ENCODE measurements around the gene CETP. TPM values are rescaled to one million over a fixed set of nuclear protein-coding genes. Genes with fewer than 3 reads are reported as not detected.
"Not testable (repeated sequence)": the region's sequence is repeated elsewhere in the genome, so short reads cannot be mapped to it uniquely, and the experiment has no call there.

The CETP gene
- total and polyA plus RNA-seq, 2 donors, result 1.8 to 2.0 TPM

DNA sequence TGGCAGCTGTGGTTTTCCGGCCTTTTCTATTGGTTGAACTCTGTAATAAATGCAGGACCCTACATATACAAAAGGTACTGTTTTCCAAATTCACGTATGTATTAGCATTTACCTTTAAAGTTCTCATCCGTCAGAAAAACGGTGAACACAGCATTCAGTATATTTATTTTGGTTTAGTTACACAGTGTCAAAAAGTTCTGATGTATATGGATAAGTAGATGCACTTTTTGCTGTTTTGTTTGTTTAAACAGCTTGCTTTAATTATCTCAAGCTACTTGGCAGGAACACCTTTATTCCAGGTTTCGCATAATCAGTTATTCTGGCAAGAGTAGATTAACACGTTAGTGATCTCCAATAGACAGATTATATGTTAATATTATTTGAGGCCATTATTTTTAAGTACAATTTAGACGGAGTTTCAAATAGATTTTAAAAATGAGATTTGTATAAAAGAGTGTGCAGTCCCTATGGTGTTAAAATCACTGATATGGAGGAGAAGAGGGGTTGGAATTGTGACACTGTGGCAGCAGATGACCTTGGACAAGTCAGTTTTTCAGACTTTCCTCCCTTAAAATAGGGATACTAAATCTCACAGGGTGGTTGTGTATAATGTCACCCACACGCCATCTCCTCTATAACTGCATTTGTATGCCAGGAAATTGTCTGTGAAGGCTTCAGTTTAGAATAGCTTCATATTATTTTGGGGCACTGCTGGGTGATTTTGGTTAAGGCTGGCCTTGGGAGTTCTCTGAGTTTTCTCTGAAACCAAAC, 27.7 kb upstream of the CETP start:
- Histone ChIP-seq H3K9me3 (ENCODE audit: control insufficient read depth in 2 of 2, insufficient read depth in 1 of 2, low read length in 1 of 2) (no peaks in the 10 kb centered on the region), H3K27ac (ENCODE audit: low read depth in 1 of 2, low read length in 1 of 2) (peak overlapping the region; percentile 15 to 27), H3K4me1 (ENCODE audit: control insufficient read depth in 2 of 2, insufficient read depth in 2 of 2, low read length in 2 of 2) (peaks cover 14 to 43% of the 10 kb centered on the region in 2 donors), H3K27me3 (ENCODE audit: control insufficient read depth in 2 of 2, insufficient read depth in 1 of 2, low read length in 1 of 2) (no peaks in the 10 kb centered on the region), H3K4me3 (ENCODE audit: low read length in 2 of 2) (peak overlapping the region; percentile 65 to 98), H3K36me3 (ENCODE audit: control insufficient read depth in 2 of 2, insufficient read depth in 2 of 2, low read length in 1 of 2) (peaks cover 8 to 36% of the 10 kb centered on the region in 2 donors)
- DNase-seq (ENCODE audit: low read depth in 6 of 9, low spot score in 9 of 9), result peak in 1 of 9 donors; percentile 23
- WGBS, result 75% methylated on average over 8 of the region's 8 CpGs

DNA sequence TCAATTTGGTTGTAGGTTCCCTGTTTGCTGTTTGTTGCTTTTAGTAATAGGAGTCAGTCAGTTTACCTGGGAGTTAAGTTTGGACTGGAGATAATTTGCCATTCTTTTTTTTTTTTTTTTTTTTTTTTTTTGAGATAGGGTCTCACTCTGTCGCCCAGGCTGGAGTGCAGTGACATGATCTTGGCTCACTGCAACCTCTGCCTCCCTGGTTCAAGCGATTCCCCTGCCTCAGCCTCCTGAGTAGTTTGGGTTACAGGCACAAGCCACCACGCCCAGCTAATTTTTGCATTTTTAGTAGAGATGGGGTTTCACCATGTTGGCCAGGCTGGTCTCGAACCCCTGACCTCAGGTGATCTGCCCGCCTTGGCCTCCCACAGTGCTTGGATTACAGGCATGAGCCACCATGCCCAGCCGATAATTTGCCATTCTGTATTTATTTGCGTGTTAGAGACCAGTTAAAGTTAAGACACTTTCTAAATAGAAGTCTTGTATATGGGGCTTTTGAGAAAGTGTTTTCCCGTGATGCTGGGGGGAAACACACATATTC, 27.1 kb upstream of the CETP start:
- WGBS, result 92% methylated on average over 8 of the region's 8 CpGs
- H3K27me3 ChIP-seq (ENCODE audit: control insufficient read depth in 2 of 2, insufficient read depth in 1 of 2, low read length in 1 of 2); H3K9me3 ChIP-seq (ENCODE audit: control insufficient read depth in 2 of 2, insufficient read depth in 1 of 2, low read length in 1 of 2); DNase-seq (ENCODE audit: low read depth in 6 of 9, low spot score in 9 of 9): not testable (repeated sequence)
- H3K27ac ChIP-seq (ENCODE audit: low read depth in 1 of 2, low read length in 1 of 2), result peak overlapping the region in 1 of 2 donors; percentile 15
- peaks cover 16 to 44% of the 10 kb centered on the region in 2 donors for H3K4me1 ChIP-seq (ENCODE audit: control insufficient read depth in 2 of 2, insufficient read depth in 2 of 2, low read length in 2 of 2)
- H3K36me3 ChIP-seq (ENCODE audit: control insufficient read depth in 2 of 2, insufficient read depth in 2 of 2, low read length in 1 of 2), result peaks cover 12 to 42% of the 10 kb centered on the region in 2 donors
- H3K4me3 ChIP-seq (ENCODE audit: low read length in 2 of 2), result peak overlapping the region in 1 of 2 donors; percentile 65

DNA sequence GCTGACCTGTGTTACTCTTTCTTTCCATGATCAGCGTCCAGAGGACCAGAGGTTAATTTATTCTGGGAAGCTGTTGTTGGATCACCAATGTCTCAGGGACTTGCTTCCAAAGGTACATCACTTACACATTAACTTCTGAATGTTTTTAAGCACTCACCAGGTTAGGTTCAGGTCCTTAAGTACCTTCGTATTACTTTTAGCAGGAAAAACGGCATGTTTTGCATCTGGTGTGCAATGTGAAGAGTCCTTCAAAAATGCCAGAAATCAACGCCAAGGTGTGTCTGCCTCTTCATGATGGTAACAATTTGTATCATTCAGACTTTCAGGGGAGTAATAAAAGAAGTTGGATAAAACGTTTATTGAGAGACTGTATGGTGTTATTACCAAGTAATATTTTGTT, 26.5 kb upstream of the CETP start:
- WGBS, result 95% methylated on average over 5 of the region's 5 CpGs
- H3K9me3 ChIP-seq (ENCODE audit: control insufficient read depth in 2 of 2, insufficient read depth in 1 of 2, low read length in 1 of 2), result no peaks in the 10 kb centered on the region
- no peak overlapping the region for H3K4me3 ChIP-seq (ENCODE audit: low read length in 2 of 2)
- peaks cover 16 to 46% of the 10 kb centered on the region in 2 donors for H3K4me1 ChIP-seq (ENCODE audit: control insufficient read depth in 2 of 2, insufficient read depth in 2 of 2, low read length in 2 of 2)
- no peaks in the 10 kb centered on the region for H3K27me3 ChIP-seq (ENCODE audit: control insufficient read depth in 2 of 2, insufficient read depth in 1 of 2, low read length in 1 of 2)
- H3K36me3 ChIP-seq (ENCODE audit: control insufficient read depth in 2 of 2, insufficient read depth in 2 of 2, low read length in 1 of 2), result peaks cover 18 to 47% of the 10 kb centered on the region in 2 donors
- DNase-seq (ENCODE audit: low read depth in 6 of 9, low spot score in 9 of 9), result no peak
- no peak overlapping the region for H3K27ac ChIP-seq (ENCODE audit: low read depth in 1 of 2, low read length in 1 of 2)

DNA sequence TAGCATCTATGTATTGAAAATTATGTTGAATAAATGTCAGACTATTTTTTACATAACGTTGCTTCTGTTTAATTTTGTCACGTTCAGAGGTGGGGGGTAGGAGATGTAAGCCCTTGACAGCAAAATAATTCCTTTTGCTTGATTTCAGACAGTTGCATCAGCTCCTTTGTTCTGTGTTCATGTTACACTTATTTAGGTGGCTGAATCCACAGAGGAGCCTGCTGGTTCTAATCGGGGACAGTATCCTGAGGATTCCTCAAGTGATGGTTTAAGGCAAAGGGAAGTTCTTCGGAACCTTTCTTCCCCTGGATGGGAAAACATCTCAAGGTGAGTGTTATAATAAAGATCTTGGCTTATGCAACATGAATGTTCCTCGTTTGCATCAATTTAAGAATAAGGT, 25.3 kb upstream of the CETP start:
- Histone ChIP-seq H3K27me3 (ENCODE audit: control insufficient read depth in 2 of 2, insufficient read depth in 1 of 2, low read length in 1 of 2) (no peaks in the 10 kb centered on the region), H3K4me3 (ENCODE audit: low read length in 2 of 2) (no peak overlapping the region), H3K27ac (ENCODE audit: low read depth in 1 of 2, low read length in 1 of 2) (no peak overlapping the region), H3K9me3 (ENCODE audit: control insufficient read depth in 2 of 2, insufficient read depth in 1 of 2, low read length in 1 of 2) (no peaks in the 10 kb centered on the region), H3K4me1 (ENCODE audit: control insufficient read depth in 2 of 2, insufficient read depth in 2 of 2, low read length in 2 of 2) (peaks cover 9 to 37% of the 10 kb centered on the region in 2 donors), H3K36me3 (ENCODE audit: control insufficient read depth in 2 of 2, insufficient read depth in 2 of 2, low read length in 1 of 2) (peaks cover 27 to 59% of the 10 kb centered on the region in 2 donors)
- WGBS, result 94% methylated on average over 5 of the region's 5 CpGs
- no peak for DNase-seq (ENCODE audit: low read depth in 6 of 9, low spot score in 9 of 9)

DNA sequence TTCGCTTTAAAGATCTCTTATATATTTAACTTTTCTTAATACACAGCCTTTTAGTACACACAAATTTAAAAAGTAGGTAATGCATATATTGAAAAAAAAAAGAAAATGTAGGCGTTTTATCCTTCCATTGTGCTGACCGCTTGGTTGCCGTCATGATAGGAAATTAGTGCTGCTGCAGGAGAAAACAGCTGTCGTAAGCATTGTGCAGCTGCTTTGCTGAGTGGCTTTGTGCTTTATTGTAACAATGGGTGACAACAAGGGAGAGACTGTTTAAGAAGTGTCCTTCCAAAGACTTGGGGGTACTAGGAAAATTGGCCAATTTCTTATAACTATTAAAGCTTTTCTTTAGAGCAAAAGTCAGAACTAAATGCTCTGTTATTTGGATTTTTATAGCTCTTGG, 24.8 kb upstream of the CETP start:
- Histone ChIP-seq H3K27ac (ENCODE audit: low read depth in 1 of 2, low read length in 1 of 2) (no peak overlapping the region), H3K4me3 (ENCODE audit: low read length in 2 of 2) (no peak overlapping the region), H3K4me1 (ENCODE audit: control insufficient read depth in 2 of 2, insufficient read depth in 2 of 2, low read length in 2 of 2) (peaks cover 9 to 35% of the 10 kb centered on the region in 2 donors), H3K9me3 (ENCODE audit: control insufficient read depth in 2 of 2, insufficient read depth in 1 of 2, low read length in 1 of 2) (no peaks in the 10 kb centered on the region), H3K36me3 (ENCODE audit: control insufficient read depth in 2 of 2, insufficient read depth in 2 of 2, low read length in 1 of 2) (peaks cover 29 to 62% of the 10 kb centered on the region in 2 donors), H3K27me3 (ENCODE audit: control insufficient read depth in 2 of 2, insufficient read depth in 1 of 2, low read length in 1 of 2) (no peaks in the 10 kb centered on the region)
- DNase-seq (ENCODE audit: low read depth in 6 of 9, low spot score in 9 of 9), result no peak
- WGBS, result 97% methylated on average over 5 of the region's 5 CpGs

DNA sequence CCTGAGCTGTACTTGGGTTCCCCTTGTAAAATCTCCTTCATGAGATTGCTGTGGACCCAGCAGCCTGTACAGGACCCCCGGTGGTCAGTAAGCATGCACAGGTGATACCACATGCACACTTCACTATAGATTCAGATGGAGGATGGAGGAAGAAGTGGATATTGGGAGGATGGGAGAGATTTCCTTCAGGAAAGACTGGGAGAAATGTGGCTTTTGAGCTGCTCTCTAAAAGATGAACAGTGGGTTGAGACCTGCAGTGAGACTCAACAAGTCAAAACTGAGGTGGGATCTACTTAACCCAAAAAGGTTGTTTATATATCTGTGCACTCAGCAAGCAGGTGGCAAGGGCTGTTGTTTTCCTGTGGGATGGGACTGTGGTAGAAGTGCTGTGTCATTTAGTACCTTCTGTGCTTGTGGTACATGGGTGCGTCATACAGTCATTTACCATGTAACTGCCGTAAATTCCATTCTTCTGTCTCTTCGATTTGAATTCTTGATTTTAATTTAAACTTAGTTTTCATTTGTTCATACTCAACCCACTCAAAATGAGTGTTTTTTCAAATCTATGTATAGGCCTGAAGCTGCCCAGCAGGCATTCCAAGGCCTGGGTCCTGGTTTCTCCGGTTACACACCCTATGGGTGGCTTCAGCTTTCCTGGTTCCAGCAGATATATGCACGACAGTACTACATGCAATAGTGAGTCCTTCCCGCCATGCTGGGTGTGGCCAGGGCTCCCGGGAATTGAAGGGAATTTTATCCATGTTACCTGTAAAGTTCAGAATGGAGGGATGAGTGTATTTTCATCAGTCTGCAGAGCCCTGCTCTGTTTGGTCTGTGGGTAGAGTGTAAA, 22.9 kb upstream of the CETP start:
- peak overlapping the region; percentile 36 to 85 for H3K27ac ChIP-seq (ENCODE audit: low read depth in 1 of 2, low read length in 1 of 2)
- peak in 2 of 9 donors; percentile 31 to 52 for DNase-seq (ENCODE audit: low read depth in 6 of 9, low spot score in 9 of 9)
- WGBS, result 75% methylated on average over 8 of the region's 8 CpGs

DNA sequence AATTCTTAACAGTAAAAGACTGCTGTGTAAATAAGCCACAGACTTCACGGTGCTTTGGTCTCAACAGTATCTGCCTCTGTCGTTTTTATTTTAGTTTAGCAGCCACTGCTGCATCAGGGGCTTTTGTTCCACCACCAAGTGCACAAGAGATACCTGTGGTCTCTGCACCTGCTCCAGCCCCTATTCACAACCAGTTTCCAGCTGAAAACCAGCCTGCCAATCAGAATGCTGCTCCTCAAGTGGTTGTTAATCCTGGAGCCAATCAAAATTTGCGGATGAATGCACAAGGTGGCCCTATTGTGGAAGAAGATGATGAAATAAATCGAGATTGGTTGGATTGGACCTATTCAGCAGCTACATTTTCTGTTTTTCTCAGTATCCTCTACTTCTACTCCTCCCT, 21.9 kb upstream of the CETP start:
- H3K4me1 ChIP-seq (ENCODE audit: control insufficient read depth in 2 of 2, insufficient read depth in 2 of 2, low read length in 2 of 2), result peaks cover 2 to 20% of the 10 kb centered on the region in 2 donors
- 53% methylated on average over 4 of the region's 4 CpGs for WGBS
- H3K36me3 ChIP-seq (ENCODE audit: control insufficient read depth in 2 of 2, insufficient read depth in 2 of 2, low read length in 1 of 2), result peaks cover 50 to 89% of the 10 kb centered on the region in 2 donors

More for the DNA sequence above, 22.9 kb upstream of the CETP start:
- no peaks in the 10 kb centered on the region for H3K27me3 ChIP-seq (ENCODE audit: control insufficient read depth in 2 of 2, insufficient read depth in 1 of 2, low read length in 1 of 2)
- H3K9me3 ChIP-seq (ENCODE audit: control insufficient read depth in 2 of 2, insufficient read depth in 1 of 2, low read length in 1 of 2), result no peaks in the 10 kb centered on the region
- H3K4me3 ChIP-seq (ENCODE audit: low read length in 2 of 2), result no peak overlapping the region
- H3K36me3 ChIP-seq (ENCODE audit: control insufficient read depth in 2 of 2, insufficient read depth in 2 of 2, low read length in 1 of 2), result peaks cover 46 to 82% of the 10 kb centered on the region in 2 donors
- H3K4me1 ChIP-seq (ENCODE audit: control insufficient read depth in 2 of 2, insufficient read depth in 2 of 2, low read length in 2 of 2), result peaks cover 7 to 24% of the 10 kb centered on the region in 2 donors

DNA sequence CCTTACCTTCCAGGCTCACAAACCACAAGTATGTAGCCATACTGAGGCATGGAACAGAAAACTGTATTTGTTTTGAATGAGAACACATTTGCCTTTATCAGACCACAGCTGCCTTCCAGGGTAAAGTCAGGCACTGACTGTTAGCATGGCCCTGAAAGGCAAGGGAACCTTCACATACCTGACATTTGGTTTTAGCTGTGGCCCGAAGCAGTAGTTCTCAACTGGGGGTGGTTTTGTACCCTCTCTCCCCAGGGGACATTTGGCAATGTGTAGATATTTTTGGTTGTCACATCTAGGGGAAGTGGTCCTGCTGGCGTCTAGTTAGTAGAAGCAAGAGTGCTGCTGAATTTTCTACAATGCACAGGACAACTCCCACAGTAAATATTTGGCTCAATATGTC, 20.7 kb upstream of the CETP start:
- Histone ChIP-seq H3K36me3 (ENCODE audit: control insufficient read depth in 2 of 2, insufficient read depth in 2 of 2, low read length in 1 of 2) (peaks cover 54 to 90% of the 10 kb centered on the region in 2 donors), H3K4me1 (ENCODE audit: control insufficient read depth in 2 of 2, insufficient read depth in 2 of 2, low read length in 2 of 2) (peaks cover 2 to 20% of the 10 kb centered on the region in 2 donors), H3K9me3 (ENCODE audit: control insufficient read depth in 2 of 2, insufficient read depth in 1 of 2, low read length in 1 of 2) (no peaks in the 10 kb centered on the region), H3K27me3 (ENCODE audit: control insufficient read depth in 2 of 2, insufficient read depth in 1 of 2, low read length in 1 of 2) (no peaks in the 10 kb centered on the region), H3K4me3 (ENCODE audit: low read length in 2 of 2) (no peak overlapping the region), H3K27ac (ENCODE audit: low read depth in 1 of 2, low read length in 1 of 2) (no peak overlapping the region)
- no peak for DNase-seq (ENCODE audit: low read depth in 6 of 9, low spot score in 9 of 9)
- WGBS, result 93% methylated on average over 2 of the region's 2 CpGs

More for the DNA sequence above, 21.9 kb upstream of the CETP start:
- no peak overlapping the region for H3K4me3 ChIP-seq (ENCODE audit: low read length in 2 of 2)
- peak in 2 of 9 donors; percentile 31 to 58 for DNase-seq (ENCODE audit: low read depth in 6 of 9, low spot score in 9 of 9)
- no peaks in the 10 kb centered on the region for H3K9me3 ChIP-seq (ENCODE audit: control insufficient read depth in 2 of 2, insufficient read depth in 1 of 2, low read length in 1 of 2)
- H3K27me3 ChIP-seq (ENCODE audit: control insufficient read depth in 2 of 2, insufficient read depth in 1 of 2, low read length in 1 of 2), result no peaks in the 10 kb centered on the region
- peak overlapping the region; percentile 11 to 85 for H3K27ac ChIP-seq (ENCODE audit: low read depth in 1 of 2, low read length in 1 of 2)

Data from thymus (tissue), 11 donors.